Endometrium (tissue), 2 donors: ENCODE measurements around the gene ERICH6.

Source experiments
- FAIRE-seq: peaks from 2 replicates; lab custom pipeline; 2012; peaks lifted over from hg19 to GRCh38; lab: Jason Lieb, UNC
- donor health status: control.
- donor health status: control.

Gene ERICH6

DNA sequence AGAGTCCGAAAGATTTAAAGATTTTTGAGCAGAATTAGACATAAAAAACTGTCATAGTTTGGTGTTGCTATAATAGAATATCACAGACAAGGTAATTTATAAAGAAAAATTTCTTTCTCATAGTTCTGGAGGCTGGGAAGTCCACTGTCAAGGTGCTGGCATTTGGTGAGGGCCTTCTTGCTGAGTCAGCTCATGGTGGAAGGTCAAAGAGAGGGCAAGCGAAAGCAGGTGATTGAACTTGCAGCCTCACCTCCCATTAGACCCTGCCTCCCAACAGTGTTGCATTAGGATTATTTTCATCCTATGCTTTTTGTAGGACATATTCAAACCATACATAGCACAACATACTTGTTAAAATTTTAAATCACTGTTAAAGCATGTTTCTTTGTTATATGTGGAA lies 90.7 kb downstream of the ERICH6 start:
- no peak for FAIRE-seq

DNA sequence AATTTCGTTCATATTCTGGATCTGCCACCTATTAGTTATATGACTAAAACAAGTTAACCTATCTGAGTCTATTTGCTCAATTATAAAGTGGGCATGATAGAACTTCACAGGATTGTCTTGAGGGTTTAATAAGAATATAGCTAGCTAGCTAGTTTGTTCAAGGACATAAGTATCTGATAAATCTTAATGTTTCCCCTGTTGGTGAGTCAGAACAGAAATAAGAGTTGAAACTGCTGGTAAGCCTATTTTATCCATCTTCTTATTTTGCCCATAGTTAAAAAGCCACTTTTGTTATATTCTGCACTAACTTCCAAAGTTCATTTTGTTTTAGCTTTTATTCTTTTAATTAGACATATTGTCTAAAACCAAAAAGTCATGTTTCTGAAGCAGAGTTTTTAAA lies 91.2 kb downstream of the ERICH6 start:
- no peak for FAIRE-seq

DNA sequence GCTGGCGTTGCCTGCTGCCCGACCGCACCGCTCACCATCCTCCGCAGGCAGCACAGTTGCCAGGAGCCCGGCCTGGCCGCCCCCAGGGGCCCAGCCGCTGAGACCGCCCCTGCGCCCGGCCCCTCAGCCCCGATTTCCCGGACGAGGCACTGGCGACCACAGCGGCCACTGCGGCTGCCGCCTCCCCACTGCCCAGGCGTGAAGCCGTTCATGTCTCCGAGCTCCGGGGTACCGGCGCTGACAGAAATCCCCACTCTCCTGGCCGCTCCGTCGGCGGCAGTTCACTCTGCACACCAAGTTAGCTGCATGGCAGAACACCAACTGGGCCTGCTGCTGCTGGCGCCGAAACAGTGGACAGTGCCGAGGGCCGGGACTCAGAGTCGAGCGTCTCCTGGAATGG lies 92.1 kb downstream of the ERICH6 start:
- FAIRE-seq: no peak

DNA sequence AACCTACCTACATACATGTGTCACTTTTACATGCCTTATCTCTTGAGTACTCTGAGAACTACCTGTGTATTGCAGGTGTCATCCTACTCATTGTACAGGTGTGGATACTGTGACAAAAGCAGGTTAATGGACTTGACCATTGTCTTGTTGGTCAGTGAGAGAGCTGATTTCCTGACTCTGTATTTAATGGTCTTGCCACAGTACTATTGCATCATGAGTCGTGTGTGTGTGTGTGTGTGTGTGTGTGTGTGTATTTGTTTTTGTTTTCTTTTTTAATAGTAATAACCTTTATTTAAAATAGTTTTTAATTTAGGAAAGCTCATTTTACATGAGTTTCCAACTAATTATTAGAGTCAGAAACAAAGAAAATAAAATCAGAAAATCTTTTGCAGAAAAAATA lies 92.9 kb downstream of the ERICH6 start:
- no peak for FAIRE-seq

DNA sequence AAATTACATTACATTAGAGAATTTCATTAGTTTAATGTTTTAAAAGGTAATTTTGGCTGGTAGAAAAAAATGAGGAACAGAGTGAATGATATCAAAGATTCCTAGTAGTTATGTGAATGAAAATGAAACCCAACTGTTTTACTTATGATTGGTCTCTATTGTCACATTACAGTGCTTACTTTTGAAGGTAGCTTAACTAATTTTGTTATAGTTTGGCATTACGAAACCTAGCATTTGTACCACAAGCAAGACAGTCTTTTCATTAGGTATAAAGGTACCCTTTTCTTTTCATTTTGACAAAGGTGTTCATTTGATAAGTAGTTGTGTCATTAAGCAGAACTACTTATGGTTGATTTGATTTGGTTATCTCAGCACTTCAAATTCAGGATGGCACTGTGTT lies 93.7 kb downstream of the ERICH6 start:
- FAIRE-seq: no peak
